OCI-LY1 (cell line): Measurements from ENCODE around the gene MPPED1.

Experiments used
- H2AFZ ChIP-seq: fragments of 200-600 bp; sonication (generic), shearing (Covaris generic); 2 replicates; pipeline ENCODE4 v1.6.0; 2014; ENCODE audit warnings: antibody characterized with exemption, mild to moderate bottlenecking, low read length
- H3F3A ChIP-seq: fragments of 200-600 bp; sonication (generic), shearing (Covaris generic); 2 replicates; pipeline ENCODE4 v1.6.0; 2014; ENCODE audit warnings: mild to moderate bottlenecking, antibody characterized with exemption, low read length, moderate library complexity; ENCODE audit not compliant: insufficient read depth
- H3K27ac ChIP-seq: fragments of 200-600 bp; sonication (generic); 2 replicates; pipeline ENCODE4 v1.5.1; 2014; ENCODE audit warnings: low read length, mixed run types, mild to moderate bottlenecking, low read depth; ENCODE audit not compliant: poor library complexity, severe bottlenecking
- H3K27me3 ChIP-seq: fragments of 200-600 bp; sonication (generic); 2 replicates; pipeline ENCODE4 v1.6.0; 2014; ENCODE audit warnings: antibody characterized with exemption, mild to moderate bottlenecking, low read length, moderate library complexity; ENCODE audit not compliant: insufficient read depth
- H3K36me3 ChIP-seq: fragments of 200-600 bp; sonication (generic); 2 replicates; pipeline ENCODE4 v1.6.1; 2014; ENCODE audit warnings: mild to moderate bottlenecking, antibody characterized with exemption, low read length, moderate library complexity, mixed read lengths; ENCODE audit not compliant: insufficient read depth
- H3K4me1 ChIP-seq: fragments of 200-600 bp; sonication (generic); 2 replicates; pipeline ENCODE4 v1.5.1; 2014; ENCODE audit warnings: mild to moderate bottlenecking, low read length, moderate library complexity; ENCODE audit not compliant: insufficient read depth, severe bottlenecking
- H3K4me2 ChIP-seq: fragments of 200-600 bp; sonication (generic), shearing (Covaris generic); 2 replicates; pipeline ENCODE4 v1.6.1; 2014; ENCODE audit warnings: low read length
- H3K4me3 ChIP-seq: fragments of 200-600 bp; sonication (generic); 2 replicates; pipeline ENCODE4 v1.5.1; 2014; ENCODE audit warnings: low read length, low read depth, mild to moderate bottlenecking, mixed read lengths; ENCODE audit not compliant: poor library complexity, severe bottlenecking
- H3K79me2 ChIP-seq: fragments of 200-600 bp; shearing (Covaris generic); 2 replicates; pipeline ENCODE4 v1.6.1; 2016; ENCODE audit warnings: mixed run types, low read length, mixed read lengths; ENCODE audit not compliant: insufficient read depth
- H3K9ac ChIP-seq: fragments of 200-600 bp; sonication (generic), shearing (Covaris generic); 2 replicates; pipeline ENCODE4 v1.6.1; 2014; ENCODE audit warnings: mild to moderate bottlenecking, low read length, mixed read lengths
- H3K9me2 ChIP-seq: fragments of 200-600 bp; sonication (generic), shearing (Covaris generic); 2 replicates; pipeline ENCODE4 v1.6.1; 2014; ENCODE audit warnings: low read depth, mild to moderate bottlenecking, low read length, mixed read lengths
- H3K9me3 ChIP-seq: fragments of 200-600 bp; shearing (Covaris generic); 2 replicates; pipeline ENCODE4 v1.6.1; 2014; ENCODE audit warnings: low read length, mixed read lengths
- H4K20me1 ChIP-seq: fragments of 200-600 bp; sonication (generic), shearing (Covaris generic); 2 replicates; pipeline ENCODE4 v1.6.0; 2016; ENCODE audit warnings: mild to moderate bottlenecking, low read length; ENCODE audit not compliant: insufficient read depth
- CTCF ChIP-seq: fragments of 200-600 bp; sonication (generic), shearing (Covaris generic); IDR thresholded peaks from 2 replicates; pipeline ENCODE4 v1.5.1; 2017; ENCODE audit warnings: mild to moderate bottlenecking, antibody characterized with exemption, low read length, moderate library complexity, mixed read lengths
- EZH2 ChIP-seq: fragments of 200-600 bp; sonication (generic), shearing (Covaris generic); IDR thresholded peaks from 2 replicates; pipeline ENCODE4 v1.8.0; 2017; ENCODE audit warnings: borderline replicate concordance, mixed run types, mild to moderate bottlenecking, antibody characterized with exemption, low read length, moderate library complexity, mixed read lengths

The MPPED1 gene

GRCh38 chr22:43476341-43476740, 64.5 kb downstream of the MPPED1 start:
- Histone ChIP-seq H2AFZ (no peak overlapping the region), H3K27ac (no peak overlapping the region), H3K9me2 (no peaks in the 10 kb centered on the region), H3K36me3 (no peaks in the 10 kb centered on the region), H3K4me2 (no peak overlapping the region), H3K4me1 (peaks cover 6% of the 10 kb centered on the region), H4K20me1 (no peaks in the 10 kb centered on the region), H3F3A (no peaks in the 10 kb centered on the region), H3K79me2 (no peaks in the 10 kb centered on the region), H3K9ac (no peak overlapping the region), H3K9me3 (no peaks in the 10 kb centered on the region), H3K27me3 (no peaks in the 10 kb centered on the region), H3K4me3 (no peak overlapping the region)
- TF ChIP-seq EZH2 (no peak), CTCF (no peak; the same call in 1 of the 2 replicates)

GRCh38 chr22:43476751-43477725, 65.2 kb downstream of the MPPED1 start:
- Histone ChIP-seq H3K27ac (no peak overlapping the region), H3K79me2 (no peaks in the 10 kb centered on the region), H2AFZ (no peak overlapping the region), H3K9ac (no peak overlapping the region), H3K36me3 (no peaks in the 10 kb centered on the region), H3K4me3 (no peak overlapping the region), H3K9me3 (no peaks in the 10 kb centered on the region), H4K20me1 (no peaks in the 10 kb centered on the region), H3K4me1 (peaks cover 6% of the 10 kb centered on the region), H3F3A (no peaks in the 10 kb centered on the region), H3K27me3 (no peaks in the 10 kb centered on the region), H3K9me2 (no peaks in the 10 kb centered on the region), H3K4me2 (no peak overlapping the region)
- TF ChIP-seq CTCF, result no peak
- TF ChIP-seq EZH2, result no peak

GRCh38 chr22:43477966-43478365, 66.2 kb downstream of the MPPED1 start:
- H3K79me2 ChIP-seq, result no peaks in the 10 kb centered on the region
- no peak overlapping the region for H3K4me3 ChIP-seq
- H3K9ac ChIP-seq, result no peak overlapping the region
- no peaks in the 10 kb centered on the region for H4K20me1 ChIP-seq
- no peak overlapping the region for H3K4me2 ChIP-seq
- H3F3A ChIP-seq, result no peaks in the 10 kb centered on the region
- no peak for TF ChIP-seq EZH2
- TF ChIP-seq CTCF, result no peak
- no peak overlapping the region for H2AFZ ChIP-seq
- H3K9me2 ChIP-seq, result no peaks in the 10 kb centered on the region
- peaks cover 6% of the 10 kb centered on the region for H3K4me1 ChIP-seq
- no peaks in the 10 kb centered on the region for H3K36me3 ChIP-seq
- no peaks in the 10 kb centered on the region for H3K9me3 ChIP-seq
- H3K27ac ChIP-seq, result no peak overlapping the region
- no peaks in the 10 kb centered on the region for H3K27me3 ChIP-seq
